OCI-LY7 (cell line): Measurements from ENCODE around the gene ARF3. TPM values are rescaled to one million over a fixed set of nuclear protein-coding genes. Genes with fewer than 3 reads are reported as not detected.
A peak's percentile ranks its signal among the peaks of the same experiment; 100 is the strongest.
"Not testable (repeated sequence)": the region's sequence is repeated elsewhere in the genome, so short reads cannot be mapped to it uniquely, and the experiment has no call there.

ENCODE experiments used
- BruUV-seq: library from RNA; stranded (reverse); fragments of 400-500 nt; replicated peaks from 2 replicates; lab custom pipeline; 2021; lab: Mats Ljungman, UMichigan
- CTCF ChIA-PET: fragments of 300-600 bp; sonication (Branson Sonifier 250); formaldehyde crosslinking; loops from one replicate; lab custom pipeline; 2022; ENCODE audit warnings: antibody characterized with exemption; ENCODE audit not compliant: unreplicated experiment; lab: Charles Lee
- POLR2A ChIA-PET: fragments of 300-600 bp; sonication (Branson Sonifier 250); formaldehyde crosslinking; loops from one replicate; lab custom pipeline; 2022; ENCODE audit warnings: antibody characterized with exemption; lab: Charles Lee
- DNase-seq: peaks from one replicate; pipeline ENCODE4 v3.0.0-alpha.2; 2015; ENCODE audit warnings: low spot score
- H2AFZ ChIP-seq: fragments of 200-600 bp; sonication (generic), shearing (Covaris generic); 2 replicates; pipeline ENCODE4 v1.6.1; 2014; ENCODE audit warnings: mild to moderate bottlenecking, antibody characterized with exemption, low read length, moderate library complexity
- H3K27ac ChIP-seq: fragments of 200-600 bp; sonication (generic); 2 replicates; pipeline ENCODE4 v1.5.1; 2014; ENCODE audit warnings: mixed run types, low read depth, mild to moderate bottlenecking, moderate library complexity, low read length, inconsistent platforms; ENCODE audit not compliant: poor library complexity, severe bottlenecking
- H3K36me3 ChIP-seq: fragments of 200-600 bp; sonication (generic); 2 replicates; pipeline ENCODE4 v1.6.1; 2014; ENCODE audit warnings: mild to moderate bottlenecking, antibody characterized with exemption, low read length, moderate library complexity, mixed read lengths; ENCODE audit not compliant: insufficient read depth
- H3K4me1 ChIP-seq: fragments of 200-600 bp; sonication (generic); 2 replicates; pipeline ENCODE4 v1.5.1; 2014; ENCODE audit warnings: mild to moderate bottlenecking, low read length; ENCODE audit not compliant: insufficient read depth, poor library complexity, severe bottlenecking
- H3K4me2 ChIP-seq: fragments of 200-600 bp; sonication (generic); 2 replicates; pipeline ENCODE4 v1.6.1; 2014; ENCODE audit warnings: mild to moderate bottlenecking, low read length
- H3K4me3 ChIP-seq: fragments of 200-600 bp; sonication (generic); 2 replicates; pipeline ENCODE4 v1.5.1; 2014; ENCODE audit warnings: mild to moderate bottlenecking, low read depth, low read length; ENCODE audit not compliant: poor library complexity, severe bottlenecking
- H3K79me2 ChIP-seq: fragments of 200-600 bp; sonication (generic); 2 replicates; pipeline ENCODE4 v1.6.1; 2016; ENCODE audit warnings: low read depth, mild to moderate bottlenecking, low read length, moderate library complexity, mixed read lengths; ENCODE audit not compliant: insufficient read depth
- H3K9me2 ChIP-seq: fragments of 200-600 bp; sonication (generic); 2 replicates; pipeline ENCODE4 v1.6.1; 2016; ENCODE audit warnings: mild to moderate bottlenecking, low read length, mixed read lengths; ENCODE audit not compliant: insufficient read depth
- H3K9me3 ChIP-seq: fragments of 200-600 bp; sonication (generic); 2 replicates; pipeline ENCODE4 v1.6.1; 2014; ENCODE audit warnings: mild to moderate bottlenecking, mixed run types, low read length, mixed read lengths
- H4K20me1 ChIP-seq: fragments of 200-600 bp; sonication (generic); 2 replicates; pipeline ENCODE4 v1.6.1; 2014; ENCODE audit warnings: mild to moderate bottlenecking, antibody characterized with exemption, low read length, moderate library complexity, mixed read lengths; ENCODE audit not compliant: insufficient read depth
- CTCF ChIP-seq: fragments of 200-600 bp; sonication (generic); conservative IDR thresholded peaks from 2 replicates; pipeline ENCODE4 v1.5.1; 2014; ENCODE audit warnings: mild to moderate bottlenecking, antibody characterized with exemption, low read length, moderate library complexity, mixed read lengths
- EZH2phosphoT487 ChIP-seq: fragments of 200-600 bp; sonication (generic); IDR thresholded peaks from 2 replicates; pipeline ENCODE4 v1.6.1; 2018; ENCODE audit warnings: low read depth, borderline replicate concordance, mild to moderate bottlenecking, mixed run types, antibody characterized with exemption, low read length, moderate library complexity, mixed read lengths
- intact Hi-C: fragments of 100-400 bp; cut with micrococcal nuclease; formaldehyde crosslinking; loops from one replicate; pipeline ENCODE4 v1.10.0; 2022; ENCODE audit not compliant: unreplicated experiment
- total RNA-seq, 2 experiments: library from RNA; depleted of rRNA in 1 of 2; stranded (reverse); fragments of >200 nt in 1 of 2; shearing (Covaris generic) in 1 of 2; gene quantifications; 2 replicates each; pipeline ENCODE4 v1.2.3, GENCODE V29; 2014 to 2022

The ARF3 gene
- total RNA-seq, 2 experiments from 2014 or later, result 41.2 to 133 TPM

GRCh38 chr12:48923117-48923516 is 34.2 kb downstream of the ARF3 start:
- POLR2A ChIA-PET, result interaction anchor here (1.0 kb wide), 1 partner anchor 71 kb away, joined by 3 read pairs; no protein-coding TSS in a partner anchor
- intact Hi-C loops, result no loop called here
- no peak for DNase-seq

GRCh38 chr12:48917857-48918537 is 39.3 kb downstream of the ARF3 start:
- no peaks in the 10 kb centered on the region for H3K9me3 ChIP-seq
- H2AFZ ChIP-seq, result no peak overlapping the region
- no TSS peak for BruUV-seq
- no peaks in the 10 kb centered on the region for H4K20me1 ChIP-seq
- no peak for DNase-seq
- no peak overlapping the region for H3K4me3 ChIP-seq
- no peak overlapping the region for H3K27ac ChIP-seq
- H3K4me2 ChIP-seq, result peak overlapping the region; percentile 14; the same call in 1 of the 2 replicates
- peaks cover 8% of the 10 kb centered on the region for H3K4me1 ChIP-seq
- peaks cover 10% of the 10 kb centered on the region for H3K36me3 ChIP-seq
- no peaks in the 10 kb centered on the region for H3K79me2 ChIP-seq
- intact Hi-C loops, result no loop called here
- TF ChIP-seq CTCF, result no peak
- no peak for TF ChIP-seq EZH2phosphoT487
- H3K9me2 ChIP-seq, result no peaks in the 10 kb centered on the region
- ChIA-PET CTCF (no interaction called here), POLR2A (no interaction called here)

More at GRCh38 chr12:48923117-48923516, 34.2 kb downstream of the ARF3 start:
- Histone ChIP-seq H3K9me3 (no peaks in the 10 kb centered on the region), H4K20me1 (no peaks in the 10 kb centered on the region), H3K27ac (no peak overlapping the region), H3K4me3 (no peak overlapping the region), H3K4me1 (peaks cover 16% of the 10 kb centered on the region), H3K79me2 (no peaks in the 10 kb centered on the region), H3K36me3 (peaks cover 24% of the 10 kb centered on the region), H3K9me2 (no peaks in the 10 kb centered on the region), H2AFZ (no peak overlapping the region), H3K4me2 (no peak overlapping the region)
- BruUV-seq, result no TSS peak
- CTCF ChIA-PET, result interaction anchor here (0.6 kb wide), 1 partner anchor 19 kb away, joined by 3 read pairs; no protein-coding TSS in a partner anchor
- TF ChIP-seq EZH2phosphoT487, result no peak

GRCh38 chr12:48910196-48910595 is 47.1 kb downstream of the ARF3 start:
- intact Hi-C loops, result no loop called here
- H3K4me3 ChIP-seq, result no peak overlapping the region
- H3K9me2 ChIP-seq, result no peaks in the 10 kb centered on the region
- H2AFZ ChIP-seq, result no peak overlapping the region
- no peaks in the 10 kb centered on the region for H4K20me1 ChIP-seq
- no peaks in the 10 kb centered on the region for H3K79me2 ChIP-seq
- H3K4me1 ChIP-seq, result no peaks in the 10 kb centered on the region
- BruUV-seq, result no TSS peak
- ChIA-PET POLR2A (interaction anchor here (0.5 to 1.3 kb wide), 4 partner anchors 9 to 140 kb away, joined by 3 to 4 read pairs (median 3); partner anchors contain the start of gene FKBP11), CTCF (no interaction called here)
- H3K27ac ChIP-seq, result no peak overlapping the region
- no peak for TF ChIP-seq EZH2phosphoT487
- TF ChIP-seq CTCF, result no peak
- DNase-seq, result no peak
- H3K36me3 ChIP-seq, result no peaks in the 10 kb centered on the region
- no peak overlapping the region for H3K4me2 ChIP-seq
- no peaks in the 10 kb centered on the region for H3K9me3 ChIP-seq

- H3K9me3 ChIP-seq, H3K36me3 ChIP-seq, H3K4me1 ChIP-seq, DNase-seq, BruUV-seq, intact Hi-C loops, H3K79me2 ChIP-seq, H3K27ac ChIP-seq, H3K4me3 ChIP-seq, H3K4me2 ChIP-seq, H3K9me2 ChIP-seq, H4K20me1 ChIP-seq, H2AFZ ChIP-seq: not testable (repeated sequence)
- POLR2A ChIA-PET, result interaction anchor here (1.2 kb wide), 1 partner anchor 10 kb away, joined by 3 read pairs; no protein-coding TSS in a partner anchor
- CTCF ChIA-PET, result interaction anchor here (0.6 kb wide), 1 partner anchor 16 kb away, joined by 3 read pairs; the partner anchor contains the start of gene FKBP11
Observed at GRCh38 chr12:48909698-48910097, 47.6 kb downstream of the ARF3 start.
